HCT116 (cell line): ENCODE results near the gene ATG12. TPM values are rescaled to one million over a fixed set of nuclear protein-coding genes. Genes with fewer than 3 reads are reported as not detected.

Source experiments
- ATAC-seq: fragments of 200-7000 bp; cut with Tn5 transposase; 2 replicates; pipeline ENCODE4 v1.9.1; 2020; ENCODE audit warnings: mild to moderate bottlenecking, moderate library complexity
- BruUV-seq: library from RNA; stranded (reverse); fragments of 400-500 nt; replicated peaks from 2 replicates; lab custom pipeline; 2021; lab: Mats Ljungman, UMichigan
- CTCF ChIA-PET: fragments of 300-600 bp; sonication (Branson Sonifier 250); formaldehyde crosslinking; loops from one replicate; lab custom pipeline; 2021; ENCODE audit warnings: antibody characterized with exemption; lab: Charles Lee
- POLR2A ChIA-PET: fragments of 300-600, 350-600 bp; sonication (Branson Sonifier 250); formaldehyde crosslinking; loops from one replicate; lab custom pipeline; 2021; ENCODE audit warnings: antibody characterized with exemption; lab: Charles Lee
- RAD21 ChIA-PET, 2 experiments: fragments of 300-600 bp; sonication (Branson Sonifier 250); formaldehyde crosslinking; loops; one replicate each; lab custom pipeline; 2023; ENCODE audit warnings: low total read pairs in 2 of 2; ENCODE audit not compliant: uncharacterized antibody in 2 of 2, unreplicated experiment in 2 of 2, low non-redundant PET in 1 of 2; lab: Charles Lee
- DNase-seq: peaks from one replicate; pipeline ENCODE4 v3.0.0-alpha.2; 2010; ENCODE audit warnings: low read depth, low spot score
- H2AFZ ChIP-seq: fragments of 200-600 bp; shearing (Covaris generic), sonication (generic); 2 replicates; pipeline ENCODE4 v1.6.1; 2017; ENCODE audit warnings: low read depth, mixed run types, mixed read lengths, antibody characterized with exemption, low read length; ENCODE audit not compliant: poor library complexity, severe bottlenecking
- H3K27ac ChIP-seq: 2 replicates; pipeline ENCODE4 v1.5.1; 2012; ENCODE audit warnings: low read depth, low read length
- H3K27me3 ChIP-seq: fragments of 200-600 bp; sonication (generic); 2 replicates; pipeline ENCODE4 v1.6.1; 2016; ENCODE audit warnings: mixed run types, low read length, mixed read lengths; ENCODE audit not compliant: insufficient read depth
- H3K36me3 ChIP-seq, 2 experiments: fragments of 200-500 bp in 1 of 2; fragments of 200-600 bp in 1 of 2; sonication (Bioruptor generic) in 1 of 2; sonication (generic) in 1 of 2; 2 replicates each; pipeline versions ENCODE4 v1.5.1 to v1.6.1; 2014 to 2016; ENCODE audit warnings: low read length in 2 of 2, inconsistent platforms in 1 of 2, mixed read lengths in 1 of 2, mixed run types in 1 of 2; ENCODE audit not compliant: insufficient read depth in 2 of 2, control insufficient read depth in 1 of 2
- H3K4me1 ChIP-seq, 2 experiments: fragments of 200-600 bp in 1 of 2; sonication (generic) in 1 of 2; 2 replicates each; pipeline versions ENCODE4 v1.5.1 to v1.6.1; 2012 to 2017; ENCODE audit warnings: low read length in 2 of 2, inconsistent platforms in 1 of 2, mild to moderate bottlenecking in 1 of 2, mixed read lengths in 1 of 2, mixed run types in 1 of 2, moderate library complexity in 1 of 2; ENCODE audit not compliant: insufficient read depth in 2 of 2, control insufficient read depth in 1 of 2
- H3K4me2 ChIP-seq: fragments of 200-600 bp; sonication (generic); 2 replicates; pipeline ENCODE4 v1.6.1; 2017; ENCODE audit warnings: mixed run types, low read length, mixed read lengths
- H3K4me3 ChIP-seq, 2 experiments: fragments of 200-600 bp in 1 of 2; sonication (generic) in 1 of 2; replicated peaks in 1 of 2; 2 replicates each; pipeline ENCODE4 v1.5.1; 2011 to 2016; ENCODE audit warnings: low read length in 2 of 2, control low read depth in 1 of 2, low read depth in 1 of 2, mild to moderate bottlenecking in 1 of 2, mixed read lengths in 1 of 2, mixed run types in 1 of 2
- H3K79me2 ChIP-seq: fragments of 200-600 bp; sonication (generic); 2 replicates; pipeline ENCODE4 v1.6.1; 2017; ENCODE audit warnings: mild to moderate bottlenecking, mixed run types, low read length, moderate library complexity, mixed read lengths; ENCODE audit not compliant: insufficient read depth
- H3K9ac ChIP-seq: fragments of 200-600 bp; sonication (generic); 2 replicates; pipeline ENCODE4 v1.6.1; 2016; ENCODE audit warnings: low read length, mixed read lengths
- H3K9me2 ChIP-seq: fragments of 200-600 bp; sonication (generic), shearing (Covaris generic); 2 replicates; pipeline ENCODE4 v1.6.1; 2017; ENCODE audit warnings: mixed run types, mild to moderate bottlenecking, moderate library complexity; ENCODE audit not compliant: insufficient read depth
- H3K9me3 ChIP-seq, 2 experiments: fragments of 200-500 bp in 1 of 2; fragments of 200-600 bp in 1 of 2; sonication (Bioruptor generic) in 1 of 2; sonication (generic) in 1 of 2; 2 replicates each; pipeline ENCODE4 v1.6.1; 2014 to 2017; ENCODE audit warnings: low read length in 2 of 2, mixed read lengths in 2 of 2, inconsistent platforms in 1 of 2, low read depth in 1 of 2, mild to moderate bottlenecking in 1 of 2, mixed run types in 1 of 2, moderate library complexity in 1 of 2; ENCODE audit not compliant: control insufficient read depth in 1 of 2, insufficient read depth in 1 of 2
- H4K20me1 ChIP-seq: fragments of 200-600 bp; sonication (generic), shearing (Covaris generic); 2 replicates; pipeline ENCODE4 v1.6.1; 2017; ENCODE audit warnings: mixed run types, mild to moderate bottlenecking, moderate library complexity; ENCODE audit not compliant: insufficient read depth
- CBX3 ChIP-seq: IDR thresholded peaks from 2 replicates; pipeline ENCODE4 v1.6.1; 2012; ENCODE audit warnings: low read depth
- CEBPB ChIP-seq: IDR thresholded peaks from 2 replicates; pipeline ENCODE4 v1.6.1; 2012; ENCODE audit warnings: low read depth
- ELF1 ChIP-seq: IDR thresholded peaks from 2 replicates; pipeline ENCODE4 v1.6.1; 2012; ENCODE audit warnings: low read depth, borderline replicate concordance
- EZH2 ChIP-seq: fragments of 200-600 bp; sonication (generic); IDR thresholded peaks from 2 replicates; pipeline ENCODE4 v1.6.1; 2017; ENCODE audit warnings: antibody characterized with exemption, mixed run types
- EZH2phosphoT487 ChIP-seq: fragments of 200-600 bp; IDR thresholded peaks from 2 replicates; pipeline ENCODE4 v1.6.1; 2018; ENCODE audit warnings: antibody characterized with exemption, borderline replicate concordance
- POLR2AphosphoS5 ChIP-seq: IDR thresholded peaks from 2 replicates; pipeline ENCODE4 v1.6.1; 2011; ENCODE audit warnings: mild to moderate bottlenecking, low read depth, low read length, moderate library complexity
- RAD21 ChIP-seq: IDR thresholded peaks from 2 replicates; pipeline ENCODE4 v1.6.1; 2012; ENCODE audit warnings: low read depth, mild to moderate bottlenecking
- SRF ChIP-seq: IDR thresholded peaks from 2 replicates; pipeline ENCODE4 v1.6.1; 2012; ENCODE audit warnings: low read depth
- TCF7L2 ChIP-seq: IDR thresholded peaks from 2 replicates; pipeline ENCODE4 v1.7.0; 2011; ENCODE audit warnings: borderline replicate concordance, inconsistent platforms; ENCODE audit not compliant: insufficient read depth, insufficient read length; ENCODE audit errors: extremely low read depth
- YY1 ChIP-seq: IDR thresholded peaks from 2 replicates; pipeline ENCODE4 v1.6.1; 2011; ENCODE audit warnings: low read length, low read depth, moderate library complexity, mild to moderate bottlenecking; ENCODE audit not compliant: insufficient replicate concordance; ENCODE audit errors: extremely low read depth
- ZNF274 ChIP-seq: fragments of 200-500 bp; sonication (Bioruptor generic); IDR thresholded peaks from 2 replicates; pipeline ENCODE4 v1.6.1; 2014; ENCODE audit warnings: mild to moderate bottlenecking, low read depth, low read length, inconsistent platforms
- intact Hi-C: fragments of 100-400 bp; cut with micrococcal nuclease; formaldehyde crosslinking; loops from 2 replicates; pipeline ENCODE4 v1.10.0; 2022
- total RNA-seq: library from RNA; stranded (reverse); gene quantifications from one replicate; pipeline ENCODE4 v1.2.1, GENCODE V29; 2021; ENCODE audit not compliant: unreplicated experiment
- TF ChIP-seq, protein P1 (sequence below): IDR thresholded peaks from 2 replicates; pipeline ENCODE4 v1.6.1; 2012
- TF ChIP-seq, protein P2 (sequence below): IDR thresholded peaks from 2 replicates; pipeline ENCODE4 v1.6.1; 2012
- TF ChIP-seq, protein P3 (sequence below), 3 experiments: fragments of 200-600 bp in 1 of 3; sonication (generic) in 1 of 3; IDR thresholded peaks in 2 of 3; conservative IDR thresholded peaks in 1 of 3; 2 replicates each; pipeline ENCODE4 v1.5.1; 2012 to 2017; ENCODE audit warnings: low read depth in 2 of 3, low read length in 2 of 3, antibody characterized with exemption in 1 of 3, borderline replicate concordance in 1 of 3, control low read depth in 1 of 3, mild to moderate bottlenecking in 1 of 3, mixed read lengths in 1 of 3, mixed run types in 1 of 3, moderate library complexity in 1 of 3; ENCODE audit not compliant: insufficient read depth in 1 of 3

ATG12 gene
- total RNA-seq, 1 experiment from 2014 or later: 270 TPM

DNA sequence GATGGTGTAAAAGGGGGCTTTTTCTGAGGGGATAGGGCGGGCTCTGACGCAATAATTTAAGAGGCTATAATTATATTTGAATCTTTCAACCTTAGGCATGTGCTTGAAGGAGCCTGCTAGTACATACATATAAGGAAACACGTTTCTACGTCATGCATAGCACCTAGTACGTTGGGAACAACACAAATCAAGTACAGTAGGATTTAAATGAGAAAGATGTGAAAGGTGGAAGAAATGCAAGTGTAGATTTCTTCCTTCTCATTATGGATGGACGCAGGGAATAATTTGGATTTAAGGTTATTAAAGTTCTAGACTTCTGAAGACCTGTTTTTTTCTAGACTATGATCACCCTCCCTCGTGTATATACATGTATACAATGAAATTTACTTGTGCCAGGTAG, 24.0 kb downstream of the ATG12 start (continued):
- TF ChIP-seq EZH2: no peak

DNA sequence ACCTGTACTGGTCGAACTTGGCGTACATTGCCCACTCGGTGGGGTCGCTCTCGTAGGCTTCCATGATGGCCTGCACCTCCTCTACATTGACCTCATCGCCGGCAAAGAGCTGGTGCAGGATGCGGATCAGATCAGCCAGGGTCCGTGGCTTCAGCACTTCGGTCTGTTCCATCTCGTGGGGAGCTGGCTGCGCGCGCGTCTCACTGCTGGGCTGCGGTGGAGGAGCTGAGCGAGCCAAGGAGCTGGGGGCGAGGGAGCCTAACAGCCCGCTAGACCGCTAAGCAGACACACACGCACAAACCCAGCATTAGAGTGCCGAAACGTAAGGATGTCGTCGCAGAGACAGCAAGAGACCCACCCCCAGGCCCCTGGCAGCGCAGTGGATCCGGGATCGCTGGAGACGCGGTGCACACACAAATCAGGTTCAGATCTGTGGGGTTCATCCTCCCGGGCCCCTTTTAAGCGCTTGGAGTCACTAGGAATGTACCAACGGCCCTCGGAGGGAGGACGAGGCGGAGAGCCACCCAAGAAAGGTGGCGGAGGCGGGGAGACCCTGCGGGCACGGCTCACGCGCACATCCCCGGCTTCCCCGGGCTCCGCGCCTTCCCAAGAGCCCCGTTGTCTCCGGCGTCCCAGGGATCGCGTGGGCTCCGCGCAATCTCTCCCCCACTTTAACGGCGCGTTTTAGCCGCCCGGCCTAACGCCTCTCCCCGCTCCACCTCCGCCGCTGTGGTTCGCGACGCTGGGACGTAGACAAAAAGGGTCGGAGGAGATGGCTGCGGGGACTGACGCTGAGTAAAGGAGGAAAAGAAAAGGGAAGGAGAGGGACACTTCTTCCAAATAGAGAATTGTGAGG, 24.9 kb downstream of the ATG12 start, which contains the start of gene CDO1:
CDO1 (minus strand) TSS at position 434 of the 856 bp plus-strand sequence; CDS start at position 172, 262 bp downstream.
- Histone ChIP-seq H3K9me3 (no peaks in the 10 kb centered on the region), H3K27ac (no peak within 1 kb of the TSS), H3K9ac (no peak within 1 kb of the TSS), H3K27me3 (no peaks in the 10 kb centered on the region), H3K79me2 (no peaks in the 10 kb centered on the region), H3K9me2 (no peaks in the 10 kb centered on the region), H3K36me3 (no peaks in the 10 kb centered on the region), H2AFZ (no peak within 1 kb of the TSS), H3K4me2 (no peak within 1 kb of the TSS), H4K20me1 (no peaks in the 10 kb centered on the region), H3K4me1 (no peaks in the 10 kb centered on the region), H3K4me3 (no peak within 1 kb of the TSS)
- intact Hi-C loops: no loop called here
- ChIA-PET POLR2A (no interaction called here), RAD21 (no interaction called here), CTCF (no interaction called here)
- DNase-seq: no peak
- no peak for ATAC-seq
- BruUV-seq: no TSS peak
- no peak for TF ChIP-seq SRF
- TF ChIP-seq, protein P1, sequence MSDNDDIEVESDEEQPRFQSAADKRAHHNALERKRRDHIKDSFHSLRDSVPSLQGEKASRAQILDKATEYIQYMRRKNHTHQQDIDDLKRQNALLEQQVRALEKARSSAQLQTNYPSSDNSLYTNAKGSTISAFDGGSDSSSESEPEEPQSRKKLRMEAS: no peak
- TF ChIP-seq, protein P2, sequence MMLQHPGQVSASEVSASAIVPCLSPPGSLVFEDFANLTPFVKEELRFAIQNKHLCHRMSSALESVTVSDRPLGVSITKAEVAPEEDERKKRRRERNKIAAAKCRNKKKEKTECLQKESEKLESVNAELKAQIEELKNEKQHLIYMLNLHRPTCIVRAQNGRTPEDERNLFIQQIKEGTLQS: no peak
- no peak for TF ChIP-seq TCF7L2
- no peak for TF ChIP-seq ELF1
- TF ChIP-seq CEBPB: no peak
- no peak for TF ChIP-seq POLR2AphosphoS5
- TF ChIP-seq EZH2: no peak
- TF ChIP-seq, protein P3, sequence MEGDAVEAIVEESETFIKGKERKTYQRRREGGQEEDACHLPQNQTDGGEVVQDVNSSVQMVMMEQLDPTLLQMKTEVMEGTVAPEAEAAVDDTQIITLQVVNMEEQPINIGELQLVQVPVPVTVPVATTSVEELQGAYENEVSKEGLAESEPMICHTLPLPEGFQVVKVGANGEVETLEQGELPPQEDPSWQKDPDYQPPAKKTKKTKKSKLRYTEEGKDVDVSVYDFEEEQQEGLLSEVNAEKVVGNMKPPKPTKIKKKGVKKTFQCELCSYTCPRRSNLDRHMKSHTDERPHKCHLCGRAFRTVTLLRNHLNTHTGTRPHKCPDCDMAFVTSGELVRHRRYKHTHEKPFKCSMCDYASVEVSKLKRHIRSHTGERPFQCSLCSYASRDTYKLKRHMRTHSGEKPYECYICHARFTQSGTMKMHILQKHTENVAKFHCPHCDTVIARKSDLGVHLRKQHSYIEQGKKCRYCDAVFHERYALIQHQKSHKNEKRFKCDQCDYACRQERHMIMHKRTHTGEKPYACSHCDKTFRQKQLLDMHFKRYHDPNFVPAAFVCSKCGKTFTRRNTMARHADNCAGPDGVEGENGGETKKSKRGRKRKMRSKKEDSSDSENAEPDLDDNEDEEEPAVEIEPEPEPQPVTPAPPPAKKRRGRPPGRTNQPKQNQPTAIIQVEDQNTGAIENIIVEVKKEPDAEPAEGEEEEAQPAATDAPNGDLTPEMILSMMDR (IDR thresholded peaks at IDR 0.05 in 2 of 3, conservative IDR thresholded peaks at IDR 0.05 in 1 of 3; ENCODE audit: borderline replicate concordance in 1 of 3, insufficient read depth in 1 of 3, low read depth in 2 of 3, low read length in 2 of 3): no peak
- TF ChIP-seq ZNF274: no peak
- TF ChIP-seq EZH2phosphoT487: no peak
- TF ChIP-seq RAD21: no peak
- TF ChIP-seq YY1: no peak
- TF ChIP-seq CBX3: no peak
